ENCODE data around the gene WDR74. TPM values are rescaled to one million over a fixed set of nuclear protein-coding genes. Genes with fewer than 3 reads are reported as not detected.

The WDR74 gene
- total and polyA plus RNA-seq, 9 of the 15 experiments (the other 6 are each of a cell fraction or from before 2014, with no cell fraction given) = 32.7 to 210 (median 114) TPM

DNA sequence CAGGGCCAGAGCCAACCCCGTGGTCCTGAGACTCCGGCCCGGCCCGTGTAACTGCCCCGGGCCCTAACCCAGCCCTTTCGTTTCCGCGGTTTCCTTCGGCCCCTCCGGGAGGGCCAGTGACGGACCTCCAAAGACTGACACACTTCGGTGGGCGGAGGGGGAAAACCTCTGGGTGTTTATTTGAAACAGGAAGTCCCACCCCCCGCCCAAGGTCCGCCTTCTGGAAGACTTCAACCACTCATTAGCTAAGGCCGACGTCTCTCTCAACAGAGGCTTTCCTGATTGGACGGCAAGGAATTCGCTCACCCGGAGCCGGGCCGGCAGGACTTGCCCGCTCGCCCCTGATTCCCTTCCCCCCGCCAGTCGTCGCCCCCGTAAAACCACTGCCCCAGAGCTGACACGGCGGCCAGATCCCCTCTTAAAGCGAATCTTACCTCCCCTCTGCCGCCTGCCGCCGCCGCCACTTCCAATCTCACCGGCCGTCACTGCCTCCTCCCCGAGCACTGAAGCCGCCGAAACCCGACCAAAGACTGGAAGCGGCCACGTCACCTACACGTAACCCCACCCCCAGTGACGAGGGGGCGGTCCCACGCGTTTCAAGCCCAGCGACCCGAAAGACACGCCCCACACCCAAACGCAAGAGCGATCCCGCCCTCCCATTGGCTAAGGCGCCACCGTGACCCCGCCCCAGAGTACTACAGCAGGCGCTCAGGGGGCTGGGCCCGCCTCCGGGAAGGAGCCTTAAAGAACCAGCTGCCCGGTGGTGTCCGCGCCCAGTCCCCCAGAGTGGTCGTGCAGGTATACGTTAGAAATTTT, 7.7 kb downstream of the WDR74 start, which contains the start of gene STX5 (continued):
- TF ChIP-seq, protein P1, sequence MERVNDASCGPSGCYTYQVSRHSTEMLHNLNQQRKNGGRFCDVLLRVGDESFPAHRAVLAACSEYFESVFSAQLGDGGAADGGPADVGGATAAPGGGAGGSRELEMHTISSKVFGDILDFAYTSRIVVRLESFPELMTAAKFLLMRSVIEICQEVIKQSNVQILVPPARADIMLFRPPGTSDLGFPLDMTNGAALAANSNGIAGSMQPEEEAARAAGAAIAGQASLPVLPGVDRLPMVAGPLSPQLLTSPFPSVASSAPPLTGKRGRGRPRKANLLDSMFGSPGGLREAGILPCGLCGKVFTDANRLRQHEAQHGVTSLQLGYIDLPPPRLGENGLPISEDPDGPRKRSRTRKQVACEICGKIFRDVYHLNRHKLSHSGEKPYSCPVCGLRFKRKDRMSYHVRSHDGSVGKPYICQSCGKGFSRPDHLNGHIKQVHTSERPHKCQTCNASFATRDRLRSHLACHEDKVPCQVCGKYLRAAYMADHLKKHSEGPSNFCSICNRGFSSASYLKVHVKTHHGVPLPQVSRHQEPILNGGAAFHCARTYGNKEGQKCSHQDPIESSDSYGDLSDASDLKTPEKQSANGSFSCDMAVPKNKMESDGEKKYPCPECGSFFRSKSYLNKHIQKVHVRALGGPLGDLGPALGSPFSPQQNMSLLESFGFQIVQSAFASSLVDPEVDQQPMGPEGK (CRISPR knock-in tag; IDR thresholded peaks at IDR 0.05; ENCODE audit: borderline replicate concordance) = no peak
- TF ChIP-seq MYBL2 (IDR thresholded peaks at IDR 0.05; ENCODE audit: low read depth) (no peak), MYBL2 (CRISPR knock-in tag; IDR thresholded peaks at IDR 0.05; ENCODE audit: borderline replicate concordance) (no peak), ARID1B (IDR thresholded peaks at IDR 0.05) (no peak; the same call in 1 of the 2 replicates), CHD1 (IDR thresholded peaks at IDR 0.05; ENCODE audit: low read length) (no peak), ZNF253 (CRISPR knock-in tag; conservative IDR thresholded peaks at IDR 0.05) (no peak), RUNX1 (IDR thresholded peaks at IDR 0.05; ENCODE audit: low read depth) (no peak), FOXK2 (conservative IDR thresholded peaks at IDR 0.05 in 1 of 2, IDR thresholded peaks at IDR 0.05 in 1 of 2; ENCODE audit: low read depth in 2 of 2) (peak; percentile 91 to 95), TARDBP (IDR thresholded peaks at IDR 0.05) (no peak), ZNF584 (CRISPR knock-in tag; IDR thresholded peaks at IDR 0.05; ENCODE audit: low read depth) (no peak), CXXC5 (CRISPR knock-in tag; IDR thresholded peaks at IDR 0.05) (peak; percentile 48), DMBX1 (CRISPR knock-in tag; IDR thresholded peaks at IDR 0.05; ENCODE audit: borderline replicate concordance) (no peak), NRF1 (conservative IDR thresholded peaks at IDR 0.05 in 1 of 2, IDR thresholded peaks at IDR 0.05 in 1 of 2) (peak; percentile 68 to 75), NFIC (IDR thresholded peaks at IDR 0.05) (no peak), SMAD1 (IDR thresholded peaks at IDR 0.05; ENCODE audit: low read depth, low read length, partially characterized antibody) (peak; percentile 17), HNRNPH1 (optimal IDR thresholded peaks at IDR 0.05; ENCODE audit: low read depth, low read length) (no peak)
- TF ChIP-seq, protein P2, sequence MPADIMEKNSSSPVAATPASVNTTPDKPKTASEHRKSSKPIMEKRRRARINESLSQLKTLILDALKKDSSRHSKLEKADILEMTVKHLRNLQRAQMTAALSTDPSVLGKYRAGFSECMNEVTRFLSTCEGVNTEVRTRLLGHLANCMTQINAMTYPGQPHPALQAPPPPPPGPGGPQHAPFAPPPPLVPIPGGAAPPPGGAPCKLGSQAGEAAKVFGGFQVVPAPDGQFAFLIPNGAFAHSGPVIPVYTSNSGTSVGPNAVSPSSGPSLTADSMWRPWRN (IDR thresholded peaks at IDR 0.05; ENCODE audit: low read depth) = no peak
- TF ChIP-seq, protein P3, sequence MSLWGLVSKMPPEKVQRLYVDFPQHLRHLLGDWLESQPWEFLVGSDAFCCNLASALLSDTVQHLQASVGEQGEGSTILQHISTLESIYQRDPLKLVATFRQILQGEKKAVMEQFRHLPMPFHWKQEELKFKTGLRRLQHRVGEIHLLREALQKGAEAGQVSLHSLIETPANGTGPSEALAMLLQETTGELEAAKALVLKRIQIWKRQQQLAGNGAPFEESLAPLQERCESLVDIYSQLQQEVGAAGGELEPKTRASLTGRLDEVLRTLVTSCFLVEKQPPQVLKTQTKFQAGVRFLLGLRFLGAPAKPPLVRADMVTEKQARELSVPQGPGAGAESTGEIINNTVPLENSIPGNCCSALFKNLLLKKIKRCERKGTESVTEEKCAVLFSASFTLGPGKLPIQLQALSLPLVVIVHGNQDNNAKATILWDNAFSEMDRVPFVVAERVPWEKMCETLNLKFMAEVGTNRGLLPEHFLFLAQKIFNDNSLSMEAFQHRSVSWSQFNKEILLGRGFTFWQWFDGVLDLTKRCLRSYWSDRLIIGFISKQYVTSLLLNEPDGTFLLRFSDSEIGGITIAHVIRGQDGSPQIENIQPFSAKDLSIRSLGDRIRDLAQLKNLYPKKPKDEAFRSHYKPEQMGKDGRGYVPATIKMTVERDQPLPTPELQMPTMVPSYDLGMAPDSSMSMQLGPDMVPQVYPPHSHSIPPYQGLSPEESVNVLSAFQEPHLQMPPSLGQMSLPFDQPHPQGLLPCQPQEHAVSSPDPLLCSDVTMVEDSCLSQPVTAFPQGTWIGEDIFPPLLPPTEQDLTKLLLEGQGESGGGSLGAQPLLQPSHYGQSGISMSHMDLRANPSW (CRISPR knock-in tag; IDR thresholded peaks at IDR 0.05) = no peak
- TF ChIP-seq, protein P4, sequence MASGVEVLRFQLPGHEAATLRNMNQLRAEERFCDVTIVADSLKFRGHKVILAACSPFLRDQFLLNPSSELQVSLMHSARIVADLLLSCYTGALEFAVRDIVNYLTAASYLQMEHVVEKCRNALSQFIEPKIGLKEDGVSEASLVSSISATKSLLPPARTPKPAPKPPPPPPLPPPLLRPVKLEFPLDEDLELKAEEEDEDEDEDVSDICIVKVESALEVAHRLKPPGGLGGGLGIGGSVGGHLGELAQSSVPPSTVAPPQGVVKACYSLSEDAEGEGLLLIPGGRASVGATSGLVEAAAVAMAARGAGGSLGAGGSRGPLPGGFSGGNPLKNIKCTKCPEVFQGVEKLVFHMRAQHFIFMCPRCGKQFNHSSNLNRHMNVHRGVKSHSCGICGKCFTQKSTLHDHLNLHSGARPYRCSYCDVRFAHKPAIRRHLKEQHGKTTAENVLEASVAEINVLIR (CRISPR knock-in tag; IDR thresholded peaks at IDR 0.05) = peak; percentile 73
- TF ChIP-seq, protein P5, sequence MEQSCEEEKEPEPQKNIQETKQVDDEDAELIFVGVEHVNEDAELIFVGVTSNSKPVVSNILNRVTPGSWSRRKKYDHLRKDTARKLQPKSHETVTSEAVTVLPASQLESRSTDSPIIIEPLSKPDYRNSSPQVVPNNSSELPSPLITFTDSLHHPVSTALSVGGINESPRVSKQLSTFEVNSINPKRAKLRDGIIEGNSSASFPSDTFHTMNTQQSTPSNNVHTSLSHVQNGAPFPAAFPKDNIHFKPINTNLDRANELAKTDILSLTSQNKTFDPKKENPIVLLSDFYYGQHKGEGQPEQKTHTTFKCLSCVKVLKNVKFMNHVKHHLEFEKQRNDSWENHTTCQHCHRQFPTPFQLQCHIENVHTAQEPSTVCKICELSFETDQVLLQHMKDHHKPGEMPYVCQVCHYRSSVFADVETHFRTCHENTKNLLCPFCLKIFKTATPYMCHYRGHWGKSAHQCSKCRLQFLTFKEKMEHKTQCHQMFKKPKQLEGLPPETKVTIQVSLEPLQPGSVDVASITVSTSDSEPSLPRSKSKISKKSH (CRISPR knock-in tag; IDR thresholded peaks at IDR 0.05) = no peak

Measured in K562 (cell line).